ENCODE data around the gene TRERF1.
"Not testable (repeated sequence)": the region's sequence is repeated elsewhere in the genome, so short reads cannot be mapped to it uniquely, and the experiment has no call there.

The TRERF1 gene

DNA sequence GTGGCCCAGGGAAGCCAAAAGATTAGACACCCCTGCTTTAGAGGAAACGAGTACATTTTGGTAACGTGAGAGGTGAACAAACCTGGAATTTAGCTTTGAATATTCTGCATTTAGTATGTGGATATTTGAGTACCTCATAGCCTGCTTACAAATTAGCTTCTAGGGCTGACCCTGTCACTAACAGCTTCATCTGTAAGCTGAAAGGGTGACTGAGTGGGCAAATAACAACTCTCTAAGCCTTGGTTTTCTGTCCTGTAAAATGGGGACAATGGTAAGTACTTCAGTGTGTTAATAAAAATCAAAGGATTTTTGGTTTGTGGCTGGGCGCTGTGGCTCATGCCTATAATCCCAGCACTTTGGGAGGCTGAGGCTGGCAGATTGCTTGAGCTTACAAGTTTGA, 248.5 kb downstream of the TRERF1 start:
- TF ChIP-seq, protein P1, sequence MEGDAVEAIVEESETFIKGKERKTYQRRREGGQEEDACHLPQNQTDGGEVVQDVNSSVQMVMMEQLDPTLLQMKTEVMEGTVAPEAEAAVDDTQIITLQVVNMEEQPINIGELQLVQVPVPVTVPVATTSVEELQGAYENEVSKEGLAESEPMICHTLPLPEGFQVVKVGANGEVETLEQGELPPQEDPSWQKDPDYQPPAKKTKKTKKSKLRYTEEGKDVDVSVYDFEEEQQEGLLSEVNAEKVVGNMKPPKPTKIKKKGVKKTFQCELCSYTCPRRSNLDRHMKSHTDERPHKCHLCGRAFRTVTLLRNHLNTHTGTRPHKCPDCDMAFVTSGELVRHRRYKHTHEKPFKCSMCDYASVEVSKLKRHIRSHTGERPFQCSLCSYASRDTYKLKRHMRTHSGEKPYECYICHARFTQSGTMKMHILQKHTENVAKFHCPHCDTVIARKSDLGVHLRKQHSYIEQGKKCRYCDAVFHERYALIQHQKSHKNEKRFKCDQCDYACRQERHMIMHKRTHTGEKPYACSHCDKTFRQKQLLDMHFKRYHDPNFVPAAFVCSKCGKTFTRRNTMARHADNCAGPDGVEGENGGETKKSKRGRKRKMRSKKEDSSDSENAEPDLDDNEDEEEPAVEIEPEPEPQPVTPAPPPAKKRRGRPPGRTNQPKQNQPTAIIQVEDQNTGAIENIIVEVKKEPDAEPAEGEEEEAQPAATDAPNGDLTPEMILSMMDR (conservative IDR thresholded peaks at IDR 0.05; ENCODE audit: low read depth, low read length) = no peak
- no peak for DNase-seq (ENCODE audit: low read depth)
- H3K4me3 ChIP-seq (ENCODE audit: low read length) = no peak overlapping the region

DNA sequence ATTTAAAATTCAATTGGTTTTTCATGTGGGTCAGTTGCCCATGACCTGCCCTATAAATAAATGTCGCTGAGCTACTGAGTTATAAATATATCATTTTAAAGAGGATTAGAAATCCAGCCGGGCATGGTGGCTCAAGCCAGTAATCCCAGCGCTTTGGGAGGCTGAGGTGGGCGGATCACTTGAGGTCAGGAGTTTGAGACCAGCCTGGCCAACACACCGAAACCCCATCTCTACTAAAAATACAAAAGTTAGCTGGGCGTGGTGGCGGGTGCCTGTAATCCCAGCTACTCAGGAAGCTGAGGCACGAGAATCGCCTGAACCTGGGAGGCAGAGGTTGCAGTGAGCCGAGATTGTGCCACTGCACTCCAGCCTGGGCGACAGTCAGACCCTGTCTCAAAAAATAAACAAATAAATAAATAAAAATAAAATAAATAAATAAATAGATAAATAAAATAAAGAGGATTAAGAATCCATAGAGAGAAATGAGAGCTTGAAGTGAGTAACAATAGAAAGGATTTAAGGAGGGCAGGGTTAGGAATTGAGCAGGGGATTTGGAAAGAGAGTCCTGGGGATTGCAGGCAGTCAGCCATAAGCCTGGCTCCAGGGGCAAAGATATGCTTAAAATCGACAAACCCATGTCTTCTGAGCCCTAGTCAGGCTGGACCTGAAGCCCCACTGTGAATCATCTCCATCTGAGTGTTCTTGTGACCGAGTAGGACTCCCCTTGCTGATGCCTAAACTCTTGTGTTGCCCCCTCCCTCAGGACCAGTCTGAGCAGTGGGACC, 249.4 kb downstream of the TRERF1 start:
- DNase-seq (ENCODE audit: low read depth); H3K4me3 ChIP-seq (ENCODE audit: low read length): not testable (repeated sequence)

DNA sequence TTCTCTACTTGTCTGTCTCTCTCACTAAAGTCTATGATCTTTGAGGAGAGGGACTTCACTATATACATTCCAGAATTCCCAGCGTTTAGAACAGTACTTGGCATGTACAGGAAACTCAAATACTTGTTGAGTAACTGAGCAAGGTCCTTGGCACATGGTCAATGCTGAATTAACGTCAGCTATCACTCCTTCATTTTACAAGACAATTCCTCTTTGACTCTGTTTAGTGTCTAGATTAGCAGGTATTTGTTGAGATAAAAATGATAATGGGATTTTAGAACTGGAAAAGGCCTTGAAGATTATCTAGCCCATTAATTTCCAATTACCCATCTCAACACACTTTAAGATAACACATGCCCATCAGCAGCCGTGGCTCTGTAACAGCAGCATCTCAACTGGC, 250.3 kb downstream of the TRERF1 start:
- no peak overlapping the region for H3K4me3 ChIP-seq (ENCODE audit: low read length)
- no peak for DNase-seq (ENCODE audit: low read depth)
- TF ChIP-seq, protein P1 (conservative IDR thresholded peaks at IDR 0.05; ENCODE audit: low read depth, low read length) = no peak

DNA sequence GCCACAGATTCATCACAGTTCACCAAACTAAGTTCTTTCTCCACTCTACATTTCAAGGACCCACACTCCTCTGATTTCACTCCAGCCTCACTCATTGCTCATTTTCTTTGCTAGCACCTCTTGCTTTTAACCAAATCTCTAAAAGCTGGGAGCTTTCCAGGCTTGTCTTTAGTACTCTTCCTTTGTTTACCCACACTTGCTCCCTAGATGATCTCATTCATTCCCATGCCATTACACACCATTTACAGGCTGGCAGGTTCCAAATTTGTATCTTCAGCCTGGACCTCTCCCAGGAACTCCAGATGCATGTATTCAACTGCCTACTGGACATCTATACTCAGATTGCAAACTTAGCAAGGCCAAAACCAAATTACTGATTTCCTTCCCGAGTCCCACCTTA, 251.7 kb downstream of the TRERF1 start:
- no peak overlapping the region for H3K4me3 ChIP-seq (ENCODE audit: low read length)
- no peak for DNase-seq (ENCODE audit: low read depth)
- TF ChIP-seq, protein P1 (conservative IDR thresholded peaks at IDR 0.05; ENCODE audit: low read depth, low read length) = no peak

DNA sequence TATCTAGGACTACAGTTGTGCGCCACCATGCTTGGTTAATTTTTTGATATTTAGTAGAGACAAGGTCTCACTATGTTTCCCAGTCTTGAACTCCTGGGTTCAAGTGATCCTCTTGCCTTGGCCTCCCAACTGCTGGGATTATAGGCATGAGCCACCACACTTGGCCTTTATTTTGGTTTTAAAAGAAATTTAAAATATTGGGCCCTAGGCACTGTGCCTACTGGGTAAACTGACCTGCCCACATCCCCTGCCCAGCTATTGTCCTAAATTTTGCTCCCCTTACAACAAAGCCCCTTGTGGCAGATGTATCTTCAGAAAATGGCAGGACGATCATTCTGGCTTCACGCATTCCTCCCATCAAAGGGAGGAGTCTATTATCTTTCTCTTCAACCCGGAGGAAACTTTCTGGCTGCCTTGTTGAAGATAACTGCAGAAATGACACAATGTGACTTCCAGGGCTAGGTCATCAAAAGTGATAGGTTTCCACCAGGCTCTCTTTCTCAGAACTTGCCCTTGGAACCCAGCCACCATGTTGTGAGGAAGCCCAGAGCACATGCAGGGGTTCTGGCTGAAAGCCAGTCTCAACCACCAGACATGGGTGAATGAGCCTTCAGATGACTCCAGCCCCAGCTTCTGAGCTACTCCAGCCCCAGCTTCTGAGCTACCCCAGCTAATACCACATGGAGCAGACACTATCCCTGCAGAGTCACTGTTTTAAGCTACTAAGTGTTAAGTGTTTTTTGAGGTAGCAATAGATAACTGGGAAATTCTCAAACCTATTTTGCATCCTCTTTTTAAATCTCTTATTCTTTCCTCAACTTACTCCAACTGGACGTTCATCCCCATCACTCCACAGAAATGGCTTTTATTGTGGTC, 252.4 kb downstream of the TRERF1 start:
- DNase-seq (ENCODE audit: low read depth) = no peak
- TF ChIP-seq, protein P1 (conservative IDR thresholded peaks at IDR 0.05; ENCODE audit: low read depth, low read length) = no peak
- no peak overlapping the region for H3K4me3 ChIP-seq (ENCODE audit: low read length)

DNA sequence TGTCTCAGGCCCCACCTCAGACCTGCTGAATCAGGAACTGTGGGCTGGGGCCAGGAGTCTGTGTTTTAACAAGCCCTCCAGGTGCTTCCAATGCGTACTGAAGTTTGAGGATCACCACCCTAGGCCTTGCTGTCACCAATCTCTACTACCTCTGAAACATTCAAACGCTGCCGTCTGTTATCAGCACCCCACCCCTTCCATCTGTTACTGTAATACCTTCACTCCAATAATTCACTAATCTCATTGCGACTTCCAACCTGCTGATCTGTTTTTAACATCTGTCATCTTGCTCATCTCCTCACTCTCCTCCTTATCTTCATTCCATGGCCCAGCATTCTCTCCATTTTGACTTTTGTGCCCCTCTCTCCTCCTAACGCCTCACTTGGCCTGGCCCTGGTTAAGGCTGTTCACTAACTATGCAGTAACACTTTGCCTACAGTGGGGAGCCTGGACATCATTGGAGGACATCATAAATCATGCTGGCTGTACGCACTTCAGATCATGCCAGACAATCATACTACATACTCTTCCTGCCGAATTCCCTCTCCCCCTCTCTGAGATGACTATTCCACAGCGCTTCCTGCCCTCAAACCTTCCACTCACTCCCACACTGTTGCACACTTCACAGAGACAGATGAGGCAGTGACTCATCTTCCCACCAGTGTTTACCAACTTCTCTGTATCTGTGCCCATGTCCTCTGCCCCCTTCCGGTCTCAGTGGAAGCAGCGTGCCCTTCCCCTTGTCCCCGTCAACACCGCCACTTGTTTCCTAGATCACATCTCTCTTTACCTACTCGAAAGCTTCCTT, 254.0 kb downstream of the TRERF1 start:
- no peak overlapping the region for H3K4me3 ChIP-seq (ENCODE audit: low read length)
- no peak for DNase-seq (ENCODE audit: low read depth)
- TF ChIP-seq, protein P1 (conservative IDR thresholded peaks at IDR 0.05; ENCODE audit: low read depth, low read length) = no peak

DNA sequence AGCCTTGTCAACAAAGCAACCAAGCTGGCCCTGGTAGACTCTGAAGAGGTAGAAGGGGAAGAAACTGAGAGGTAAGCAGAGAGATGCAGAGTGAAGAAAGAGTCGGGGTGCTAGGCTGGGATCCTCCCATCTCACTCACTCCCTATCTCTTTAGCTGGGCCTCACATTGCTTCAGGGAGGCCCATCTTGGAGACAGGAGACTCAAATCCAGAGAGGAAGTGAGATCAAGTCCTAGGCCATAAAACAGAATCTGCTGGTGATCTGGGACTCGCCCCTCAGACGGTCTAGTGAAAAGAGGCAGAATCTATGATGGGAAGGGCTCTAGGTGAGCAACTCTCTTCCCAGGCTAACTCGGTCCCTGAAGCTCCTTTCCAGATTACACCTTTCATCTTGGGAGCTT, 256.3 kb downstream of the TRERF1 start:
- H3K4me3 ChIP-seq (ENCODE audit: low read length) = no peak overlapping the region
- DNase-seq (ENCODE audit: low read depth) = no peak
- TF ChIP-seq, protein P1 (conservative IDR thresholded peaks at IDR 0.05; ENCODE audit: low read depth, low read length) = no peak

Data from retinal pigment epithelial cell (primary cell).